HG02642 (cell line): ENCODE data around the gene FRRS1.

Experiments used
- ATAC-seq: cut with Tn5 transposase; IDR thresholded peaks from one replicate; pipeline ENCODE4 v1.9.1; 2021; ENCODE audit warnings: mild to moderate bottlenecking; ENCODE audit not compliant: unreplicated experiment, poor library complexity

The FRRS1 gene

DNA sequence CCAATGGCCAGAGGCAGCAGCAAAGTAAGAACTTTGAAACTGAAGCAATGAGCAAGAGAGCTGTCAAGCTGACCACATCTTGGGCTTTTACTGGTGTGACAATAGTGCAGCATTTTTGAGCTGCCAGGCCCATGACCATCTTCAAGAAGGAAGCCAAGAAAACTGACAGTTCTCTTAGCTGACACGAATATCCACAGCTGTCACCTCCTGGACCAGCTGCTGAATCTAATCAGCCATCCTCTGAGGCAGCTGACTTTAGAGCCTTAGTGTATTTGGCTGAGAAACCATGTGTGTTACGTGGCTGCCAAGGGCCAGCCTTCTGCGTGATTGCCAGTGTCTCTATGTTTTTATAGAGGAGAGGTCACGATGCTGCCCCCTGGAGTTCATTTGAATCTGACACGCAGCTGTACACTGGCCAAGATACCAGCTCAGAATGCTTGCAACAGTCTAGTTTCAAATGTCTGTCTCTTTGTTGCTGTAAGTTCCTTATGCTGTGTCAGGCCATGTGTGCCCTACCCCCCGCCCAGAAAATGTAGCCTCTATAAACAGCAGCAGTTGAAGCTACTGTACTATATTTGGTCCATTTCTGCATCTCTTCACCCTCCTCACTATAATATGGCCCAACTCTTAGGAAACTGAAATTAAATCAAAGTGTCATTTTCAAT, 80.8 kb downstream of the FRRS1 start:
- peak; percentile 93 for ATAC-seq

DNA sequence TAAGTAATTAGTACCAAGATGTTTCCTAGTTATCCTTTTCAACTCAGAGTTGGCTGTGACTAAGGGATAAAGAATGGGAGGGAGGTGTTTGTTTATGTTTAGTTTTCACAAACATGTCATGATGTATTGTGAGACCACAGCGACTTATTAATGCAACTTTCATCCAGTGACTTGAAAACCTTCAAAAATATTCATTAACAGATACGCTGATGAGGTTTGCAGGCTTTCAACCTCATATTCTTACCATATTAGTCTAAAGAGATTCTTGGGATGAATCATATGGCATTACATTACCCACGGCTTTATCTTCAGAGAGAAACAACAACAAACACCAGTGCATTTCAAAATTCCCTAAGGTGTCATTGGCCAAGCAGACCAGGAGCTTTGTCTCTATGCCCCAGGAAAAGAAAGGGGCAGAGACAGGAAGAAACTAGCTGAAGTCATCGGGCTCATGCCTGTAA, 84.1 kb downstream of the FRRS1 start:
- ATAC-seq = no peak

DNA sequence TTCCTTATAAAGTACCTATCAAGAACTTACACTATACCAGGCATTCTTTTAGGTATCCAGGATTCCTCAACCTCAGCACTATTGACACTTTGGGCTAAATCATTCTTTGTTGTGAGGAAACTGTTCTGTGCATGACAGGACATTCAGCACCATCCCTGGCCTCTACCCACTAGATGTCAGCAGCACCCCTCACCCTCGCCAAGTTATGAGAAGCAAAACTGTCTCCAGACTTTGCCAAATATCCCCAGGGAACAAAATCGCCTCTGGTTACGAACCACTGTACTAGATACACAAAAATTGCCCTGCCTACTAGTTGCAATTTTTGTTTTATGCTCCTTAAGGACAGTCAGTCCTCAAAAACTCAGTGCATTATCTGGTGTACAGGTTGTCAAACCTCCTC, 84.9 kb downstream of the FRRS1 start:
- ATAC-seq = no peak

DNA sequence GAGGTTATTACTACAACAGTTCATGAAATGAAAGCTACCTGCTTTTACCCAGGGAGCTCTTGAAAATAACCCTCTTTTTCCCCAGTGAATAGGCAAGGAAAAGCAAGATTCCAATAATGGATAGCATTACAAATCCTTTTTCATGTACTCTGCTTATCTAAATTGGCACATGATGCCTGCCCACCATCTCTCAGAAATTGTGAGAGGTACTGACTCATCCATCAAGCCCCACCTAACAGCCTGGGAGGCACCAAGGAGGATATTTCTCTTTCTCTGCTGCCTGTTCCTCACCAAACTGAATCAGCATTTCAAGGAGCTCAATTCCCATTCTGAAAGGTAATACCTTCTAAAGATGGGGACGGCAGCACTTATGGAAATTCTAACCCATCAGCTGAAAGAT, 86.2 kb downstream of the FRRS1 start:
- ATAC-seq = no peak

DNA sequence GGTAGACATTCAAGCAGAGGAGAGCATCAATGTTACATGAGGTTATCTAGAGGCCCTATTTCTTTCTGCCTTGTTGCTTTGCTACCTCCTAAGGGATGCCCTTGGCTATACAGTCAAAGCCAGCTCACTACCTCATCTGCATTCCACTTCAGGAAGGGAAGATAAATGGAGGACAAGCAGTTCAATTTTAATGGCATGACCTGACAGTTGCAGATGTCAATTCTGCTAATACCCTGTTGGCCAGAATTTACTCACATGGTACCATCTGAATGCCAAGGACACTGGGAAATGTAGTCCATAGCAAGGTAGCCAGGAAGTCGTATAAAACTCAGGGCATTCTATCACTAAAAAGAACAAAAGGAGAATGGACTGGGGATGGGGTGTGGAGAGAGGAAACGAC, 89.0 kb downstream of the FRRS1 start:
- ATAC-seq = no peak

DNA sequence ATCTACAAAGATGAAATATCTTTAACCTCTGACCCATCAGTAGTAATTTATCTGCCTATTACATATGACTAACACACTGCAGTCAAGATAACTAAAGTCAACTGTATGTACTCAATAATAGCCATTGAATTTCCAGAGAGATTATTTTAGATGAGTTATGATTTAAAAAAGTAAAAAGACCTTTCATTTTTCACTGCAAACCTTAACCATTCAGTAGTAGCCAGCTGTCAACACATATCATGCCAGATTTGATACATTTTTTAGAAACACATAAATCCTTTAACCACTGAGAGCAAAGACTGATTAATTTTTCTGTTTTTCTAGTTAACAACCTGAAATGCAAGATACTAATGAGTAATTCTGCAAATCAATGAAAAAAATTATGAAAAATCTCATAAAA, 89.6 kb downstream of the FRRS1 start:
- ATAC-seq = no peak

DNA sequence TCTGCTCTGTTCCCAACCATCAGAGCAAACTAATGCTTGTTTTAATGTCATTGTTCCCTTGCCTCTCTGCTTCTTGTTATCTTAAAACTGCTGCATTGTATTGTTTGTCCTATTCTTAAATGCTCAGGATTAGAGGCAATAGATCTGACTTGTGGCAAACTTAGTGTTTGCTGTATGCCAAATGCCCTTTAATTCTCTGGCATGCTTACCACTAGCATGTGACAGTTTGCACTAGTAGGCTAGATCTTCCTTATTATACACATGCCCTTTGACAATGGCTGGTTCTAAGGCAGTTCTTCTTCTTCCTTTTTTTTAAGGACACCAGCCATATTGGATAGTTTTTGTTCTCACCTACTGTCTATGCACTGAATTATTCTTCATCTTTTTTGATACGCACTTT, 90.4 kb downstream of the FRRS1 start:
- no peak for ATAC-seq

DNA sequence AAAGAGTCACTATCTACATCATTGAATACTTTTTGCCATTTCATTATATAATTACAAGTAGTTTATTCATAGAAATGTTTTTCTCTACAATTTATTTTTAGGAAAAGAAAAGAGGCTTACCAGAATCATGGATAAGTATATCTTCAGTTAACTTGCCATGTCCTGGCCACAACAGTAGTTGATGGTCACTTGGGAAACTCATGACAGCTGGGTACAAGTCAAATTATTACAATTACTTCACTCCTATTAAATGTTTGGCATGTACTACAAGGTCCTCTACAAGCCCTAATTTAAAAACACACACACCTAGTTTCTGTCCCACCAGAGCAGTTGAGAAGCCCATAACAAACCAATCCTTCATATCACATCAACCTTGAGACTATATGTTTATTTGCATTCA, 91.1 kb downstream of the FRRS1 start:
- no peak for ATAC-seq

DNA sequence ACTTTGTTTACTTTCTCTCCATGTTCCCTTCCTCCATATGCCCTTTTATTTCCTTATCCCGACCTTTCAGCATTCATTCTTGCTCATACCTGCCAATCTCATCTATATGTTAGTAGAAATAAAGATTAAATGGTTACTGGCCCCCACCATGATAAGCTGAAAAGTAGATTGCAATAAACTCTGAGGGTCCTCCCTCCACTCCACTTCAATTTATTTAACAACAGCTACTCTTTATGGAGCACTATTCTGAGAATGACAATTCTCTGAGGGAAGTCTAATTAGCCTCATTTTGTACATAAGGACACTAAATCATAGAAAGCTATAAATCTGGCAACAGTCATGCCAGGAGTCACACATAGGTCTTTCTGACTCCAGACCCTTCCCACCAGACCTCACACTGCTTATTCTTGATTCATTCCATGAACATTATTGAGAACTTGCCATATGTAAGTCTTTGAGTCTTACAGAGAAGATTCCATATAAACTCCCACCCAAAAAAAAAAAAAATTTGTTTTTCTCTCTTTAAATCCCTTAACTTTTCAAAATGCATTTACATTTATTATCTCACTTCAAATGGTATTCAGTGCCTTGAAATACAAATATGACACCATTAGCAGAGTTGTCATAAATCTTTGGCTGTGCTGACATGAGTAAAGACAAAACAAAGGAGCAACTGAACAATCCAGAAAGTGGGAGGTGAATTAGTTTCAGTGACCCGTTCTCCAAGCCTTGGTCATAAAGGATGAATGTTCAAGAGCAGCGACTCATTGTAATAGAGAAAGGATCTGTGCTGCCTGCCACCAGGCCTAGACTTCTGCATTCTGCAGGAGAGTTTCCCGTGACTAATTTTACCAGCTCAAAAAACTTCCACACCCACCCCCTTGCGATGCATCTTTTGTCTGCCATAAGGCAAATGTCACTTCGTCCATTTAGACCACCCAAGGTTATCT, 92.0 kb downstream of the FRRS1 start:
- no peak for ATAC-seq

DNA sequence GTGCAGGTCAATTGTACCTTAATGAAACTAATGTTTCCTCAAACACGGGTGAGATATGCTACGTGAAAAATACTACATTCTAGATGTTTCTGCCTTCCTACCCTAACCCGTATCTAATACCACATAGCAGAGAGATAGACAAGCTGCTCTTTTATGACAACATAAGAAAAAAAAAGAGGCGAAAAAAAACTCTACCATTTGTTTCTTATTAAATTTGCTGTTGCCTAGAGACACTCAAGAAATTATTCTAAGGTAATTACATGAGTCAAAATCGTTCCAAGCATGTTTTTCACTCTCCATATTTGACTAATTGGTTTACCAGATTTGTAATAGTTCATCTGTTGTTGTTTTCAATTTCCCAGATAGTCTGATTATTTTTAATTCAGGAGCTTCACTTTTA, 93.1 kb downstream of the FRRS1 start:
- no peak for ATAC-seq

DNA sequence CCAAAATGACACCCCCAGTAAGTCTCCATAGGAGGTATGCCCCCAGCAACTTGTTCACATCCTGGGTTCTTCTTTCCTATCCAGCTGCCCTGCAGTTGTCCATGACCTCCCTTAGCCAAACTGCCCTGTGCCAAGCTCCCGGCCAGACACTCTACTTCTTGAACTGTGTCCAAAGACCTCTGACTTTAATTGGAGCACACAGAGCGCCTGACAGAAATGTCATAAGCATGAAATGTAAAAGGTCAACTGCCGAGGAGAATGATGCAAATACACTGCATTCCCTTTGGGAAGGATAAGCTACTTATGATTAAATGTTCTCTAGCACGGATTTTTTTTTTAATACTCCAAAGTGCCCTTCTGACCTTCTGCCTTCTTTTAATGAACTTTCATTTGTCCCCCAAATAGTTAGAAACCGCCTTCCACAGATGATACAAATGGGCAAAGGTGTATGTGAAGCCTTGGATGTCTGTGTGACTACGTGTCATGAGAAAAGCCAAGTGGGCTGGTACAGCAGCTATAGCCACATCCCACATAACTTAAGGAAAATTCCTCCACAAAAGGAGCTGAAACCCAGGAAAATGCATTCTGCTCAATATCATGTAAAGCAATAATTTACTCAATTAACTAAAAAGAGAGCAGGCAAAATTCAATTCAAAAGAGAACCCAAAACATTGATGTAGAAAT, 93.8 kb downstream of the FRRS1 start:
- no peak for ATAC-seq

DNA sequence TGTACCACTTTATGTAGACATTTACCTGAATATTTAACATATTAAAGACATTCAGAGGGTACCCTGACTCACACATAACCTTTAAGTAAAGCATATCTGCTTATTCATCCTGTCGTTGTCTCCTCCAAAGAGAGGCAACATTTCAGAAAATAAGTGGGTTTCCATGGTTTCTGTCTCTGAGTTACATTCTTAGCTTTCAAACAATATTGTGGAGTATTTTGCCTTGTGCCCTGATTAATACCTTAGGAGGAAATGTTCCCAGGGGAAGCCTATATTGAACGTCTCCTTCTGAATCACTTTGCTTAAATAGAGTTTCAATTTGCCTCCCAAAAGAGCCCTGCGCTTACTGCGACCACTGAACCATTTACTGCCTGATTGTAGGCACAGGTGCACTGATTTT, 94.4 kb downstream of the FRRS1 start:
- ATAC-seq = no peak

DNA sequence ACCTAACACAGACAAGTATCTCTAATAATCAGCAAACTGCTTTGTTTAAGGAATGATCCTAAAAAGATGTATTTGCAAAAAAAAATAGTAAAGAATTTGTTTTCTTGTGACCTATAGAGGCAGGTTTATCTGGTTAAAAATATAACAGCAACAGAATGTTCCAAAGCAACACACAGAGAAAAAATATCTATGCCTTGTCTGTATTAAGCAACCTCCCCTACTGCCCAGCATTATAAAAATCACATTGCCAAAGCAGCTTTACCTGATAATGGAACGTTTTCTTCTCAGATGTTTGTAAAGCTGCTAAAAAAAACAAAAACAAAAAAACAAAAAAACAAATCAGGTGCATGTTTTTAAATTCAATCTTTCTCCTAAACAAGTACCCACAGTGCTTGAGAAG, 95.9 kb downstream of the FRRS1 start:
- ATAC-seq = no peak

DNA sequence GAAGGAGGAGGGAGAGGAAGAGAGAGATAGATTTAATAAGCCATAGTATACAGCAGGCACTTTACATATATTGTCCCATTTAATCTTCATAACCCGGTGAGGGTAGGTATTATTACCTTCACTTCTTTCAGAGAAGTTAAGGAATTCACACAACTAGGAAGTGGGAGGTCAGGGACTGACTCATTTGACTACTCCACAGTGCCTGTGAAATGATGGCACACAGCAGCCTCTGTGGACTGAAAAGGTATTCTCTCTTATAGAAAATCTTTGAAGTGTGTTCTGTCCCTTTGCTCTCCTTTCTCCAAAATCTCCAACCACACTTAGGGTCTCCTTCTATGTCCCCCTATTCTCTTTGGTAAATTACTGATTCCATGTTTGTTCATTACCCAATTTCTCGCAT, 96.6 kb downstream of the FRRS1 start:
- ATAC-seq = no peak

DNA sequence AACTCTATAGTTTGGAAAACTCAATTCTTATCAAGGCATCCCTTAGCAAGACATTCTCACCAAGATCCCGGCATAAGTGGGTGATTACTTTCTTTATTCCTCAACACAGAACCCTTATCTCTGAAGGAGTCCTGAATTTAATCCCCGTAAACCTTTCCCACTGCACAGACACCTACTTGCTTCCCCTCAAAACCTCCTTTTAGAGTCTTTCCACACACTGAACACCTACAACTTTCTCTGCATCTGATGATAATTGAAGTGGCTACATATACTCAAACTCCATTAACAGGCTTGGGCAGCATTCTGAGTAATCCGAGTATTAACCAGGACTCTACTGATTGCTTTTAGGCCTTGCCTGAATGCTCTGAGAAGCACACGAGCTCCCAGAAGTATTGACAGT, 97.1 kb downstream of the FRRS1 start:
- ATAC-seq = no peak

DNA sequence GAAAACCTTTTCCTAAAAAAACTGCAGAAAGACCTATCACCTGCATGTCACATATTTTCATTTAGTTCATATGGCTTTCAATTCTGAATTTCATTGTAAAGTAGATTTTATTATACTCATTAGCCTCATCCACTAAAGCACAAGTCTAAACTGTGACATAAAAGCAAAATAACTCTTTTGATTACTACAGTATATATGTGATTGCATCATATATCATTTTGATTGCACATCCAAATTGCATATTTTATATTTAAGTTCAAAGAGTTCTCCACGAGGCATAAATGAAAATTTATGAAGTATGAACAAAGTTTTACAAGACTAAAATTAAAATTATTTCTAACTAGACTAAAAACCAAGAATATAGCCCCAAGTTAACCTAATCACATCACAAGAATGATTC, 101.2 kb downstream of the FRRS1 start:
- no peak for ATAC-seq

DNA sequence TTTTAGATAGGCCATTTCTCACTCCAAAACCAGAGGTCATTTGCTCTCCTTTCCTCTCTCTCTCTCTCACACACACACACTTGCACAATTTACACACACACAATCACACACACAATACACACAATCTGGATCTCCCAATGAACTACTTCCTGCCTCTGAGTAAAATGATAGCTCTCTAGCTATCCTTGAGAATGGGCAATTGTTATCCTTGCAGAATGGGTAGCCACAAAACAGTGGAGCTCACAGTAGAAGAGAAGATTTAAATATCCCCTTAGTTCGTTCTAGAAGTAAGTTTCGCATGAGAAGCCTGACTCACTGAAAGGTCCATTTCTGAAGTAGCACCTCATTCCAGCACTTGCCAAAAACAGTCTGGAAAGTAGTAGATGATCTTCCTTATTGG, 102.9 kb downstream of the FRRS1 start:
- ATAC-seq = no peak

DNA sequence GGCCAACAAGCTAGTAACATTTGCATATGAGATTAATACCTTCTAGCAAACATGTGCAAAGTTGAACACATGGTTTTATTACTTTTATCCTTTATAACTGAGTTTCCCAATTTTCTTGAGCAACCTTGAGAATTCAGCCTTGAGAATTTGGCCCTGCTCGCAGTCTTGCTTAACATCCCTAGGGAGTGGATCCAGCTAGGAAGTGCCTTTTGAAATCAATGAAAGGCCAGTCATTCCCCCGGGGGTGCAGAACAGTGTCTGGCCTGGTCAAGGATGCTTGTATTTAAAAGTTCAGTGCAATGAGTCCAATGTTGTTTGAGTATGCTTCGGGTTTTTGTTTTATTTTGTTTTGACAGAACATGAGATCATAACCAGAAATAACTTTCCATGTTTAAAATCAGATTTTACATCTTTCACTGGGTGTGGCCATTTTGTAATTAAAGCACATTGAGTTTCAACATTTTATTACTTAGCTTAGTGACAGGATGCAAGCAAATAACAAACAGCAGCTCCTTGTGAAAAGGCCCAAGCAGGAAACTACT, 103.8 kb downstream of the FRRS1 start:
- ATAC-seq = no peak

DNA sequence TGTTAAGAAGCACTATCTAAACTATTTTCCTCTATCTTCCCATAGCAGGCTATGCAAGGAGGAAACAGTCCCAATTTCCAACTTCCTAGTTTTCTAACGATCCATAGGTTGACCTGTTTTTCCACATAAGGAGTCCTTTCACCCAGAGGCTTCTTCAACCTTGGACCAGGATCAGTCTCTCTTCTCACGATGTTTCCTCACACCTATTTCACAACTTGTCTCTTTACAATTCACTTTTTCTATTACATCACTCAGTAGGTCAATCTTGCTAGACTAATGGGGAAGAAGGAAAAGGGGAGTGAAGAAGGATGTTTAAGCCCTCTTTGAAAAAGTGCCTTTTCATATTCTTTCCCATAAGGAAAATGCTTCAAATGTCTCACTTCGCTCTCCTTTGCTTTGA, 104.7 kb downstream of the FRRS1 start:
- ATAC-seq = no peak

DNA sequence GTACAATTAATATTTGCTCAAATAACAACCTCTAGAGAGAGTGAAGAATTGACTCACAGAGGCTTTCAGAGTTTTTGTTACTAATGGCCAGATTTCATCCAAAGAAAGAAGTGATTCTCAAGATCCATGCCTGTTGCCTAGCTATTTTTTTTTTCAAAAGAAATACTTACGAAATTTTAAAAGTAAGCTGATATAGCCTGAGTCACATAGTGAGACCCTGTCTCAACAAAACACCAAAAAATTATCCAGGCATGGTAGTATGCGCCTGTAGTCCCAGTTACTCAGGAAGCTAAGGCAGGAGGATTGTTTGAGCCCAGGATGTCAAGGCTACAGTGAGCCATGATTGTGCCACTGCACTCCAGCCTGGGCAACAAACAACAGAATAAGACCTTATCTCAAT, 105.9 kb downstream of the FRRS1 start:
- ATAC-seq = no peak

DNA sequence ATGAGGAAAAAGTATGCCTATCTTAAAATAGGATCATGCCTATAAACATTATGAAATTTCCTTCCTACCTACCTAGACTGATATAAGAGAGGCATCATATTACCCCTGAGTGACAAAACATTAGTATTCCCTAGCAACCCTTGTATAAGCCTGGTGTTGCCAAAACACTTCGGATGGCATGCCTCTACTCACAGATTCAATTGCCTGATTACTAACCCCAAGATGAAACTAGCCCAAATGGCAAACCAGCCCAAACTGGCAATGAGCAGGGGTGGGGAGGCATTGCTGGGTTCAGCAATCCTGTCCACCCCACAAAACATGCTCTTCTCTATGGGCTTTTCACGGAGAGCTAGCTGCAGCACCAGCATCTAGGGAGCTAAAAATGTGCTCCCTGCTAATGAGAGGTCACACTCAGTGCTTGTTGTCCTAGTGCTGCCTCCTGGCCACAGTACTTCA, 106.7 kb downstream of the FRRS1 start:
- ATAC-seq = no peak
